Epithelial cell of prostate (primary cell): ENCODE measurements around the gene SHISAL1.

Experiments
- DNase-seq: peaks from one replicate; pipeline ENCODE4 v3.0.0-alpha.2; 2011; ENCODE audit warnings: low read depth, low spot score
- H3K27ac ChIP-seq: fragments of 450-650 bp; 2 replicates; pipeline ENCODE4 v1.5.1; 2017; ENCODE audit warnings: mild to moderate bottlenecking

Gene SHISAL1

GRCh38 chr22:44344407-44344806 lies 31.7 kb upstream of the SHISAL1 start:
- no peak overlapping the region for H3K27ac ChIP-seq
- no peak for DNase-seq

- DNase-seq, result no peak
- no peak overlapping the region for H3K27ac ChIP-seq
Observed at GRCh38 chr22:44342347-44342956, 29.7 kb upstream of the SHISAL1 start.

- DNase-seq, result no peak
Observed at GRCh38 chr22:44341431-44342346, 28.9 kb upstream of the SHISAL1 start.

GRCh38 chr22:44340271-44341239 lies 27.8 kb upstream of the SHISAL1 start:
- no peak for DNase-seq
- no peak overlapping the region for H3K27ac ChIP-seq

More at GRCh38 chr22:44341431-44342346, 28.9 kb upstream of the SHISAL1 start:
- no peak overlapping the region for H3K27ac ChIP-seq

DNA sequence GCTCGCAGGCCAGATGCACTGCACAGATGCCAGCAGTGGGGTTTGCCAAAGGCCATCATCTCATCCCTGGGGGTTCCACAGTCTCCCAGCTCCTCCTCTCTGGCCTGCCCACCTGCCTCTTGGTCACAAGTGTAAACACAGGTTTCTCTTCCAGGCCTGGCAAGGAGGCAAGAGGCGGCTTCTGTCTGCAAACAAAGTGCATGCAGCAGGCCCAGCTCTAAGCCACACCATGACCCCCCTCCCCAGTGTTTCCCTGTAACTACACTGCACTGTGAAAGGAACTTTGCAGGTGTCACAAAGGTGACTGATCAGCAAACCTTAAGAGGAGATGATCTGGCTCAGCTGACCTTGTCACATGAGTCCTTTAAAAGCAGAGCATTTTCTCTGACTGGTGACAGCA lies 26.2 kb upstream of the SHISAL1 start:
- DNase-seq, result no peak
- H3K27ac ChIP-seq, result no peak overlapping the region

- DNase-seq, result no peak
- H3K27ac ChIP-seq, result no peak overlapping the region
Observed at GRCh38 chr22:44338177-44338810, 25.5 kb upstream of the SHISAL1 start.

DNA sequence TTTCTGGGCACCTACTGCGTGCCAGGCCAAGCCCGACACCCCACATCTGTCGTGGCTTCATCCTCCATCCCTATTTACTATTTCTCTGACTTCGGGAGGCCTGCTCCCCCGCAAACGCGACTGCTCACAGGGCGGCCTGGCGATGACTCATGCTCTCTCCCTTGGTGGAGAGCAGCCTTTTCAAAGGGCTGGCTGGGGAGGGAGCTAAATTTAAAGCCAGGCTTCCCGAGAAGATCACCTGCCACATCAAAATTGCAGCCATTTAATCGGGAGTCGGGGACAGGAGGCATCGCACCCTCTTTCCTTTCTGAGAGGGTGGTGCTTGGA lies 24.9 kb upstream of the SHISAL1 start:
- no peak overlapping the region for H3K27ac ChIP-seq
- DNase-seq, result no peak

- DNase-seq, result no peak
- H3K27ac ChIP-seq, result no peak overlapping the region
Observed at GRCh38 chr22:44336962-44337677, 24.4 kb upstream of the SHISAL1 start.

DNA sequence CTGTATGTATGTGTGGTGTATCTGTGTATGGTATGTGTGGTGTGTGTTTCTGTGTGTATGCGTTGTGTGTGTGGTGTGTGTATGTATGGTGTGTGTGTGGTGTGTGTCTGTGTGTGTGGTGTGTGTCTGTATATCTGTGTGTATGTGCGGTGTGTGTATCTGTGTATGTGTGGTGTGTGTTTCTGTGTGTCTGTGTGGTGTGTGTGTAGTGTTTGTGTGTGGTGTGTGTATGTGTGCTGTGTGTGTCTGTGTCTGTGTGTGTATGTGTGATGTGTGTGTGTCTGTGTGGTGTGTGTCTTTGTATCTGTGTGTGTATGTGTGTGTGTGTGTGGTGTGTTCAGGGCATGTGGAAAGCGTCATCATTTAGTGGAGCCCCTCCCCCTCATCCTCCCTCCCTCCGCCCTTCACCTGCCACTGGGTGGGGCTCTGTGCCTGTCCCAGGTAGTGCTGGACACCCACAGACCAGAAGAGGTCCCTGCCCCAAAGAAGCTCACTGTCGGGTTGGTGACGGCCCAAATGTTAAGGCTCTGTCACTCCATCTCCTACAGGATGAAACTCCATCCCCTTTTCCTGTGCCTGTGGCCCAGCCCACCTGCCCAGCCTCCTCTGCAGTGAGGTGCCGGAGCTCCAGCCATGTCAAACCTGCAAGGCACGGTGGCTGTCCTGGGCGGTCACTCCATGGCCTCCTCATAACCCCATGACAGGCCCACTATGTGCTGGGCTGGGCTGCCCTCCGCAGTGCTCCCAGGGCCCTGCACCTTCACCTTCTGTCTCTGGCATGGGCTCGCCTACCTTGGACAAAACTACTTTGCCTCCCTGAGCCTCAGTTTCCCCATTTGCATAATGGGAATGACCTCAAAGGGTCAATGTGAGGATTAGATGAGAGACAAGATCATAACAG lies 23.4 kb upstream of the SHISAL1 start:
- DNase-seq, result no peak
- H3K27ac ChIP-seq, result no peak overlapping the region

GRCh38 chr22:44335066-44335839 lies 22.5 kb upstream of the SHISAL1 start:
- DNase-seq, result no peak
- H3K27ac ChIP-seq, result no peak overlapping the region

- no peak for DNase-seq
- H3K27ac ChIP-seq, result no peak overlapping the region
Observed at GRCh38 chr22:44333847-44334635, 21.3 kb upstream of the SHISAL1 start.

DNA sequence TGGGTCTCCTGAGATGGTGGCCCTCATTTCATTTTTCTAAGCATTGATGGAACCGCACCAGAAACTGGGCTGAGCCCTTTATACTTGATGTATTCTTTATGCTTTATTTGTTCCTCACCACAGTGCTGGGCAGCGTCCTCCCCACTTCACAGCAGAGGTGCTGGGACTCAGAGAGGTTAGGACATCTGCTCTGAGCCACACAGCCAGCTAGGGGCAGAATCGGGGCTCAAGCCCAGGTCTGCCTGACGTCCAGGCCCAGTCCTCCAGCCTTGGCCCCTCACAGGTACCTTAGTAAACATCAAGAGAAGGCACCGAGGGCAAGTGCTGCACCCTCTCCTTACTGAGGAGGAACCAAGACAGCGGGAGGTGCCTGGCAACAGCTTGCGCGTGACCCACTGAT lies 20.2 kb upstream of the SHISAL1 start:
- DNase-seq, result no peak
- H3K27ac ChIP-seq, result no peak overlapping the region

DNA sequence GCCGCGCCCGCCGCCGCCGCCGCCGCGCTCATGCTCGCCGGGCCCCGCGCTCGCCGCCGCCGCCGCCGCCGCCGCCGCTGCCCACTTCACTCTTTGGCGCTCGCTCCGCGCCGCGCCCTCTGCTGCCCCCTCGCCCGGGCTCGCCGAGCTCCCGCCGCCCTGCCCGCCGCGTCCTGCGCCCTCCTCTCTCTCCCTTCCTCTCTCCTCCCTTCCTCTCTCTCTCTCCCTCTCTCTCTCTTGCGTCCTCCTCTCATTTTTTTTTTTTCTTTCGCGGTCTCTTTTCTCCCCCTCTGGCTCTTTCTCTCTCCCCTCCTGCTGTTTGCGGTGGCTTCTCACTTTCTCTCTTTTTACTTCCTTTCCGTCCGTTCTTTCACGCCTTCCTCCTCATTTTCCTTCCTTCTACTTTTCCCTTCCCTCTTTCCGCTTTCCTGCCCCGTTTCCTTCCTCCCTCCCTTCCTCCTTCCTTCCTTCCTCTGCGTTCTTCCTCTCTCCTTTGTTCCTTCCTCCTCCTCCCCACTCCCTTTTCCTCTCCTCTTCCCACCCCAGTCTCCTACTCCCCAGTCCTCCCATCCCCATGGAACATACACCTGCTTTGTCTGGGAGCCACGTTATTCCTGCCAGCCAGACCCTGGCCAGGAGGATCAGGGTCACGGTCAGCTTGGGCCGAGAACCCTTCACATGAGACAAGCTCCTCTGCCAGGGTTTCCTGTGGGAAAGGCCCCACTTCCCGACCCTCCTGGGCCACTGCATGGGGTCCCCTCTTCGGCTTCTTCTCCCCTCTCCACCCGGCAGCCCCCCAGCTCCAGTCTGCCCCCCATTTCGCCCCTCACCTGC lies 19.3 kb upstream of the SHISAL1 start:
- DNase-seq, result no peak
- H3K27ac ChIP-seq, result no peak overlapping the region

GRCh38 chr22:44330744-44331660 lies 18.3 kb upstream of the SHISAL1 start:
- H3K27ac ChIP-seq, result no peak overlapping the region
- DNase-seq, result no peak

DNA sequence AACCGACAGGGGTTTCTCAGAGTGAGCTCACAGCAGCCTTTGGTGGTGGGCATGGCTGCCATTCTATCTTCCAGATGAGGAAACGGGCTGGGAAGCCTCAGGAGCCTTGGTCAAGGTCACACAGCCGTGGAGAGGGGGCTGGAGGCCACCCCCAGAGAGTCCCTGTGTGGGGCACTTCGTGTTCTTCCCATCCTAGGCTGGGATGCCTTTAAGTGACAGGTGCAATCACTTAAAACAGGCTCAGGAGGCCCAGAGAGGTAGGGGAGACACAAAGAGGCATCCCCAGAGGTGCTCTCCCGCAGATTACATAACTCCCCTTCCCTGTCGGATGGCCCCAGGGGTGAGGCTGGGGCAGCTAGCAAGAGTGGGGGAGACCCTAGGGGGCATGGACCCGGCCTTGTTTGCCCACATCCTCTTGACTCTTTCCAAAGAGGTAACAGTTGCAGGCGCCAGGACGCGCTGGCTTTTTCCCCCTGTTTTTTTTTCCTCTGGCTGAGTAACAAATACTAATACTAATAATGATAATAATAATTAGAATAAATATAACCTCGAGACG lies 17.5 kb upstream of the SHISAL1 start:
- DNase-seq, result no peak
- H3K27ac ChIP-seq, result no peak overlapping the region
